DMS79 treated with DMSO at 0.1 percent for 48 hours (cell line): Measurements from ENCODE around the gene CNOT11.
"Not testable (repeated sequence)": the region's sequence is repeated elsewhere in the genome, so short reads cannot be mapped to it uniquely, and the experiment has no call there.

ENCODE experiments used
- DNase-seq: peaks from one replicate; lab custom pipeline; 2025; lab: John Stamatoyannopoulos, UW

CNOT11 gene

GRCh38 chr2:101245468-101245867 is 7.2 kb upstream of the CNOT11 start:
- not testable (repeated sequence) for DNase-seq

GRCh38 chr2:101248756-101249155 is 3.9 kb upstream of the CNOT11 start:
- not testable (repeated sequence) for DNase-seq

DNA sequence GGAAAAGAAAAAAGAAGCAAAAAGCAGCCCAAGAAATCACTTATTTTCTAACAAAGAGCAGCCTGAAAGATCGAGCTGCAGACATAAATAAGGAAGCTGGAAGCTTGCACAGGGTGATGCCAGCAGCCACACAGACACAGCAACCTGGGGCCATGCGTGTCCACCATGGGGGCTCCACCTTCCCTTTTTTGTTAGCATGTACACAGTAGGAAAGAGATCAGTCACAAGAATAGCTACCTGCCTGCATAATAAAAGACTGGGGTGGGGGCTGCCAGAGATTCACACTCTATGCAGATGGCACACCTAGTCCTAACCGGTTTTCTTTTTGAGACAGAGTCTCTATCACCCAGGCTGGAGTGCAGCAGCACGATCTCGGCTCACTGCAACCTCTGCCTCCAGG is 2.9 kb upstream of the CNOT11 start:
- no peak for DNase-seq

DNA sequence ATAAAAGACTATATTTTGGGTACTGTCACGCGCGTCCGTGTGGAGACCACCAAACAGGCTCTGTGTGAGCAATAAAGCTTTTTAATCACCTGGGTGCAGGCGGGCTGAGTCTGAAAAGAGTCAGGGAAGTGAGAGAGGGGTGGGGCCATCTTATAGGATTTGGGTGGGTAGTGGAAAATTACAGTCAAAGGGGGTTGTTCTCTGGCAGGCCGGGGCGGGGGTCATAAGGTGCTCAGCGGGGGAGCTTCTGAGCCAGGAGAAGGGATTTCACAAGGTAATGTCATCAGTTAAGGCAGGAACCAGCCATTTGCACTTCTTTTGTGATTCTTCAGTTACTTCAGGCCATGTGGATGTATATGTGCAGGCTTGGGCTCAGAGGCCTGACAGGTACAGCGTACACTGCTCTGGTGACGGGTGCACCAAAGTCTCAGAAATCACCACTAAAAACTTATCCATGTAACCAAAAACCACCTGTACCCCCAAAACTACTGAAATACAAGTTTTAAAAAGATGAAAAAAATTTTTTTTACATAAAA is 1.4 kb upstream of the CNOT11 start:
- DNase-seq = not testable (repeated sequence)

- DNase-seq = peak; percentile 78
Observed at GRCh38 chr2:101251844-101252407, 760 bp upstream of the CNOT11 start.

DNA sequence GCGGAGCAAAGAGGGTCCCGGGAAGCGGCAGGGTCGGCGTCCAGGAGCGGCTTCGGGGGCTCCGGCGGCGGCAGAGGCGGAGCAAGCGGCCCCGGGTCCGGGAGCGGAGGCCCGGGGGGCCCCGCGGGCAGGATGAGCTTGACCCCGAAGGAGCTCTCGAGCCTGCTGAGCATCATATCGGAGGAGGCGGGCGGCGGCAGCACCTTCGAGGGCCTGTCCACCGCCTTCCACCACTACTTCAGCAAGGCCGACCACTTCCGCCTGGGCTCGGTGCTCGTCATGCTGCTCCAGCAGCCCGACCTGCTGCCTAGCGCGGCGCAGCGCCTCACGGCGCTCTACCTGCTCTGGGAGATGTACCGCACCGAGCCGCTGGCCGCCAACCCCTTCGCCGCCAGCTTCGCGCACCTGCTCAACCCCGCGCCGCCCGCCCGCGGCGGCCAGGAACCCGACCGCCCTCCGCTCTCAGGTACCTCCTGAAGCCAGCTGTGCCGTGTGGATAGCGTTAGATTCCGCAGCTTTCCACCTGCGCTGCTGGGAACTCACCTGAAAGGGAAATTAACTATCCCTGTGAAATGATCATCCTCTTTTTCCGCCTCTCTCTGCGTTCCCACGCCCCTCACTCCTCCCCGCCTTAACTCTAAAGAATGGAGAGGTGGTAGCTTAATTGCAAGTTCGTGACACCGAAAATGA is 472 bp downstream of the CNOT11 start:
- peak; percentile 33 for DNase-seq

- DNase-seq = peak; percentile 6
Observed at GRCh38 chr2:101253703-101254450, 1.2 kb downstream of the CNOT11 start.

DNA sequence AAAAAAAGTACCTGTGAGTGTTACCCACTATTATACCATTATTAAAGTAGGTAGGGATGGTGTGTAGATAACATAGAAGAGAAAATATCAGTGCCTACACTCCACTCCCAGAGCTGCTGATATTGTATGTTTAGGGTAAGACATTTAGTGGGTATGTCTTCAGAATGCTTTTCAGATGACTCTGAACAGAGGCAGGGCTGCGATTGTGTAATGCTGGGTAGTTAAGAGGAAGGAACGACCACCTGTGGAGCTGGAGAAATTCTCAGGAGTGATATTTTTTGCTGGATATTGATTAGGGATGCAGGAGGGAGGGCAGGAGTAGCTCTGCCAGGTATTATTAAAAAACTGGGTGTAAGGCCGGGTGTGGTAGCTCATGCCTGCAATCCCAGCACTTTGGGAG is 2.8 kb downstream of the CNOT11 start:
- no peak for DNase-seq

GRCh38 chr2:101256316-101256715 is 3.6 kb downstream of the CNOT11 start:
- no peak for DNase-seq

DNA sequence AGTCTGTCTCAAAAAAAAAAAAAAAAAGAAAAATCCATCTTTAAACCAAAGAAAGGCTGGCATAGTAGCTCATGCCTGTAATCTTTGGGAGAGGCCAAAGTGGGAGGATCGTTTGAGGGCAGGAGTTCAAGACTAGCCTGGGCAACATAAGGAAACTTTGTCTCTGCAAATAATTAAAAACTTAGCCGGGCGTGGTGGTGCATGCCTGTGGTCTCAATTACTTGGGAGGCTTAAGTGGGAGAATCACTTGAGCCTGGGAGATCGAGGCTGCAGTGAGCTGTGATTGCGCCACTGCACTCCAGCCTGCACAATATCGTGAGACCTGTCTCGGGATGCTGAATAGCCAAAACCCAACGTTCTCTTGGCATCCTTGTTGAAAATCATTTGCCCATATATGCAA is 6.1 kb downstream of the CNOT11 start:
- DNase-seq = no peak

DNA sequence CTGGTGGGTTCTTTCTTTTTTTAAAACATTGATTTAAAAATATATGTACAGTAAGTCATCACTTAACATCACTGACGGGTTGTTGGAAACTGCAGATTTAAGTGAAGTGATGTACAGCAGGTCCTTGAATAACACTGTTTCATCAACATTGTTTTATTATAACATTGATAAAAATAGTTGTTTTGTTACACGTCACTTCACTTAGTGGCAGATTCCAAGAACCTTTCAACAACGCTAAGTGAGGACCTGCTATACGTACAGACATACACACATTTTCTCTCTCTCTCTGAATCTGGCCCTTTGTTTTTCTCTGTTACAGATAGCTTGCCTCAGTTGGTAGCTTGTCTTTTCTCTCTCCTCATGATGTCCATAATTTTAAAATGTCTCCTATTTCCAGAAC is 9.5 kb downstream of the CNOT11 start:
- no peak for DNase-seq

- DNase-seq = no peak
Observed at GRCh38 chr2:101263377-101263800, 10.7 kb downstream of the CNOT11 start.

DNA sequence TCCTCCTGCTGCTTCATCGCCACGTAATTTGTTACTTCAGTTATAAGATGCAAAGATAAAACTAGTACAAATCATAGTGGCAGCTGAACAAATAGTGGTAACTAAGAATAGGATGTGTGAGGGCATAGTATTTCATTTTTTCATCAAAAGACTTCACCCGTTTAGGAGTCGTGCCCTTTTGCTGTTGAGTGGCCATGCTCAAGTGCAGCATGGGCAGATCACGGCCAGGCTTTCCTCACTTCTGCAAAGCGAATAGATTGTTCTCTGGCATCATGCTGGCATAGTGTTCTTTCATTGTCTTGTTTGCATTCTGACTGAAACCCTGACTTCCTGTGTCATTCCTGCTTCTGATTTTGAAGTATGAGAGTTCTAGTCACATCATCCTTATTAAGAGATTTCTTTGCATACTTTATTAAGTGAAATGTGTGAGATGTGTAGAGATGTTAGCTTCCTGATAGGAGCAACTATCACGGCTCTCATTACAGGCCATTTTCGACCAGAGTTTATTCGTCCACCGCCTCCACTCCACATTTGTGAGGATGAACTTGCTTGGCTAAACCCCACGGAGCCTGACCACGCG is 11.8 kb downstream of the CNOT11 start:
- no peak for DNase-seq

DNA sequence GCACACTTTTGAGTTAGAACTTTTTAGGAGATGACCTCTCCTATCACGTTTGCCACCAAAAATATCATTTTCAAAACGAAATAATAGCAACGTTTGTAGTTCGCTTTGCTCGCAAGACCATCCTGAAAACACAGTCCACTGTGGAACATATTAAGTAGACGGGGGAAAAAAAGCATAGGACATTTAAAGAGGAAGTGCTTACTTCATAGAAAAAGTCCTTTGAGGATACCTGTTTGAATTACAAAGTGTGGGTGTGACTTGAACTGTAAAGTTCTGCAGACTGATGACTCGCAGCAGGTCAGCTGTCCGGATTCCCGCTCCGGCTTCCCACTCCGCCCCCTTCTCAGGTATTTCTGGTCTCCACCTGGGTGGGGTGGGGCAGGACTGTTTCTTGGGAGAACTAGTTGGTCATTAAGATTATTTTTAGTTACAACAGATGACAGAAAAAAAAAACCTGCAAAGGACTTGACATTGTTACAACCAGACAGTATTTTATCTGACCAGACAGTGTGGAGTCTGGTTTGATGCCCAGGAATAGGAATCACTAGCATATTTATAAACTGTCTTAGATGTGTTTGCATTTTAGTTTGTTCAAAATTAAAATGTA is 13.3 kb downstream of the CNOT11 start:
- DNase-seq = no peak

GRCh38 chr2:101267671-101268656 is 15.3 kb downstream of the CNOT11 start:
- DNase-seq = no peak

DNA sequence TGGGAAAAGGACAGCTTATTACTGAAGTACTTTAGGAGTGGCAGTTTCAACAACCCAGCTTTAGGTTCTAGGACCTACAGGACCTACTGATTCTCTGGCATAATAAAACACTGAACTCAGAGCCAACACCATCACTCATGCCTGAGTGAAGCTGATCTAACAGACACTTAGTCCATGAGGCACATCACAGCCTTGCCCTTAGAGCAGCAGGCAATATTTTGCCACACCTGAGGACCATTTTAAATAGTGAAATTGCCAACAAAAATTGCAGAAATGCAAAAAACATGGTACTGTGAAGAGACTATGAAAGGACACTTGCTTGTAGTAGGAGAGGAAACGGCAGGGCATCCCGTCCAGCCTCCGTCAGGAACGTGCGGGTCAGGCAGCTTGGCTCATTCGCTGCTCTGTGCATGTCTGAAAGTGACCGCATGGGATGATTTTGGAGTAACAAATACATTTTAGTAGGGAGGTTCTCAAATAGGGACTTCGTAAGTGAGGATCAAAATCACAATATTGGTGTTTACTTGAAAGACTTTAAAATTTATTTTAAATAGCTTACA is 18.1 kb downstream of the CNOT11 start:
- DNase-seq = no peak

- DNase-seq = no peak
Observed at GRCh38 chr2:101272045-101272784, 19.5 kb downstream of the CNOT11 start.

- DNase-seq = no peak
Observed at GRCh38 chr2:101273056-101273455, 20.4 kb downstream of the CNOT11 start.

GRCh38 chr2:101274142-101274541 is 21.5 kb downstream of the CNOT11 start:
- no peak for DNase-seq

- DNase-seq = no peak
Observed at GRCh38 chr2:101277111-101277510, 24.4 kb downstream of the CNOT11 start.
